Activated T-cell treated with anti-CD3 and anti-CD28 coated beads, Interleukin-2, amount 50 U/mL, for 24 hours (primary cell): Measurements from ENCODE around the gene FAM107B.

ENCODE experiments used
- DNase-seq: peaks from one replicate; pipeline ENCODE4 v3.0.0-alpha.2; 2020
- H3K27ac Mint-ChIP-seq: 2 replicates; pipeline ENCODE4 v1.8.0; 2020; ENCODE audit warnings: mild to moderate bottlenecking, mixed read lengths
- H3K27me3 Mint-ChIP-seq: 2 replicates; pipeline ENCODE4 v1.8.0; 2020; ENCODE audit warnings: mixed read lengths
- H3K36me3 Mint-ChIP-seq: 2 replicates; pipeline ENCODE4 v1.8.0; 2020; ENCODE audit warnings: low read depth, mixed read lengths
- H3K4me1 Mint-ChIP-seq: 2 replicates; pipeline ENCODE4 v1.8.0; 2020; ENCODE audit warnings: low read depth, mixed read lengths
- H3K4me3 Mint-ChIP-seq: 2 replicates; pipeline ENCODE4 v1.8.0; 2020; ENCODE audit warnings: mild to moderate bottlenecking, moderate library complexity, mixed read lengths
- H3K9me3 Mint-ChIP-seq: 2 replicates; pipeline ENCODE4 v1.8.0; 2020; ENCODE audit warnings: mixed read lengths

Gene FAM107B

GRCh38 chr10:14565199-14565598 lies 209.5 kb downstream of the FAM107B start:
- Mint-ChIP-seq H3K9me3 (no peaks in the 10 kb centered on the region), H3K4me1 (peaks cover 93% of the 10 kb centered on the region), H3K27ac (peak overlapping the region; percentile 94), H3K4me3 (no peak overlapping the region), H3K36me3 (peaks cover 51% of the 10 kb centered on the region), H3K27me3 (no peaks in the 10 kb centered on the region)
- no peak for DNase-seq

GRCh38 chr10:14564268-14564744 lies 210.4 kb downstream of the FAM107B start:
- H3K36me3 Mint-ChIP-seq, result peaks cover 52% of the 10 kb centered on the region
- no peak for DNase-seq

GRCh38 chr10:14563359-14563940 lies 211.2 kb downstream of the FAM107B start:
- peak overlapping the region; percentile 73 for H3K4me3 Mint-ChIP-seq
- DNase-seq, result no peak
- H3K36me3 Mint-ChIP-seq, result peaks cover 51% of the 10 kb centered on the region

More at GRCh38 chr10:14564268-14564744, 210.4 kb downstream of the FAM107B start:
- Mint-ChIP-seq H3K27ac (peak overlapping the region; percentile 94), H3K4me3 (peak overlapping the region; percentile 73), H3K4me1 (peaks cover 91% of the 10 kb centered on the region), H3K9me3 (no peaks in the 10 kb centered on the region), H3K27me3 (no peaks in the 10 kb centered on the region)

DNA sequence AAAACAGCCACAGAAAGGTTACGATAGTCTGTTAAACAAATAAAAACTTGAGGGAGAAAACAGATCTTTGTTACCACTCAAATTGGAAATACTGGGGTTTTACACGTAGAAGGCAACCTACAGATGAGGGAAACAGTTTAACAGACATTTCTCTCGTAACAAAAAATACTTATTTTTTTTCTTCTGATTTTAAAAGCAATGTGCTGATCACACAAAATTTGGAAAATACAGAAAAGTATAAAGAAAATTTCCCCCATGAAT lies 211.7 kb downstream of the FAM107B start:
- H3K4me1 Mint-ChIP-seq, result peaks cover 93% of the 10 kb centered on the region
- peaks cover 52% of the 10 kb centered on the region for H3K36me3 Mint-ChIP-seq
- H3K27me3 Mint-ChIP-seq, result no peaks in the 10 kb centered on the region
- no peaks in the 10 kb centered on the region for H3K9me3 Mint-ChIP-seq
- peak overlapping the region; percentile 93 for H3K27ac Mint-ChIP-seq
- DNase-seq, result no peak
- H3K4me3 Mint-ChIP-seq, result peak overlapping the region; percentile 73

More at GRCh38 chr10:14563359-14563940, 211.2 kb downstream of the FAM107B start:
- H3K9me3 Mint-ChIP-seq, result no peaks in the 10 kb centered on the region
- H3K4me1 Mint-ChIP-seq, result peaks cover 91% of the 10 kb centered on the region
- no peaks in the 10 kb centered on the region for H3K27me3 Mint-ChIP-seq
- peak overlapping the region; percentile 94 for H3K27ac Mint-ChIP-seq

GRCh38 chr10:14562218-14563075 lies 212.2 kb downstream of the FAM107B start:
- Mint-ChIP-seq H3K4me3 (peak overlapping the region; percentile 61), H3K9me3 (no peaks in the 10 kb centered on the region), H3K27me3 (no peaks in the 10 kb centered on the region), H3K4me1 (peaks cover 93% of the 10 kb centered on the region), H3K27ac (peak overlapping the region; percentile 93), H3K36me3 (peaks cover 49% of the 10 kb centered on the region)
- no peak for DNase-seq

DNA sequence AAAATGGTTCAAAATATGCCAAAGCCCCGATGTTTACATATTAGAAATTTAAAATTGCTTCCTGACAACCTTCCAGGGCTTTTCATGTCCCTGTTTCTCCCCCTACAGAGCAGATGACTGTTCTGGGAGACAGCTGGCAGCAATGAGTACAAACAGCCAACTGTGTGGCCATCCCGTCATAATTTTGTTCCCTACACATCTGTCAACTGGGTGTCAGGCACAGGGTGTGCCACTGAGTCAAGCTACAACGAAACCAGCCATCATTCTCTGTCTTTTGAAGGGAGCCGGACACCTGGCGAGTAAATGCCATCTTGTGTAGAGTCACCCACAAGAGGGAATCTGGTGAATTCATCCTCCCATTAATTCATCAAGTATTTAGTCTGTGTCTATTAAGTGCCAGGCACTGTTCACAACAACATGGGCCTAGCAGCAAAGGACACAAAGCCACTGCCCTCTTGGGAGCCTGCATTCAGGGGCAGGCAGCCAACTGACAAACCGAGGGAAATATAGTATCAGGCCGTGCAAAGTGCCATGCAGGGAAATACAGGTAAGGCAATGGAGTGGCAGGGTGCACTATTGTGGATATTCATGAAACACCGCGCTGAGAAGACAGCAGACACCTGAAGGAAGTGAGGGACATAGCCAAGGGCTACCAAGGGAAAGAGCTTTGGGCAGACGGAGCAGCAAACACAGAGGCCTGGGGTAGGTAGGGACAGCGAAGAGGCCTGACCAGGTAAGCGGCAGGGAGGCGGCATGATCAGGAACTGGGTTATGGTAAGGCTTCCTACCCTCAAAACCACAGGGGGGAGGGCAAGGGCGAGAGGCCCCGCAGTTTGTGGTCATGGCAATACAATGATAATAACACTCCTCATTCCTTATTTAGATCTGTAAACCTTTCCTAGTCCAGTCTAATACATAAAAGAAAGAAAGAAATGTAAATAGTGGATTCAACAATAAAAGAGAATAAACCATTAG lies 213.6 kb downstream of the FAM107B start:
- Mint-ChIP-seq H3K27me3 (no peaks in the 10 kb centered on the region), H3K4me1 (peaks cover 94% of the 10 kb centered on the region), H3K9me3 (no peaks in the 10 kb centered on the region), H3K36me3 (peaks cover 48% of the 10 kb centered on the region), H3K4me3 (peak overlapping the region; percentile 63), H3K27ac (peak overlapping the region; percentile 93)
- peak; percentile 47 for DNase-seq

GRCh38 chr10:14560274-14560673 lies 214.4 kb downstream of the FAM107B start:
- Mint-ChIP-seq H3K27me3 (no peaks in the 10 kb centered on the region), H3K9me3 (no peaks in the 10 kb centered on the region), H3K36me3 (peaks cover 48% of the 10 kb centered on the region), H3K4me1 (peaks cover 94% of the 10 kb centered on the region), H3K27ac (peak overlapping the region; percentile 93), H3K4me3 (peak overlapping the region; percentile 35)
- peak; percentile 74 for DNase-seq

DNA sequence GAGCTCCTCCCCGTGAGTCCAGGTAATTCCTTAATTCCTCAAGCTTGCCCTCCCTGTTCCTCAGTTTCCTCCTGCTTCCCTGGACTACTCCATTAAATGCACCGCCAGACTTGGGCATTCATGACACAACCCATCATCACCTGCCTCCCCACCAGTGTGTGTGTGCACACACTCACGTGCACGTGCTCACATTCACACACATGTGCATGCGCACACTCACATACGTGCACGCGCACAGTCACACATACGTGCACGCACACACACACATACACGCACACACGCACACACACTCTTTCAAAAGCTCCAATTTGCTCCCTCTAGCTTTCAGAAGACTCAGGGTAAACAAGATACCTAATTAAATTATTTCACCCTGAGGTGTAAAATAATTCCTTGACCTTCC lies 216.7 kb downstream of the FAM107B start:
- Mint-ChIP-seq H3K36me3 (peaks cover 56% of the 10 kb centered on the region), H3K4me3 (no peak overlapping the region)
- DNase-seq, result no peak

GRCh38 chr10:14557567-14557966 lies 217.1 kb downstream of the FAM107B start:
- Mint-ChIP-seq H3K4me3 (no peak overlapping the region), H3K4me1 (peaks cover 97% of the 10 kb centered on the region), H3K27me3 (no peaks in the 10 kb centered on the region), H3K27ac (peak overlapping the region; percentile 93), H3K36me3 (peaks cover 59% of the 10 kb centered on the region), H3K9me3 (no peaks in the 10 kb centered on the region)
- no peak for DNase-seq

More for the DNA sequence above, 216.7 kb downstream of the FAM107B start:
- no peaks in the 10 kb centered on the region for H3K9me3 Mint-ChIP-seq
- H3K27me3 Mint-ChIP-seq, result no peaks in the 10 kb centered on the region
- H3K4me1 Mint-ChIP-seq, result peaks cover 97% of the 10 kb centered on the region
- peak overlapping the region; percentile 93 for H3K27ac Mint-ChIP-seq

DNA sequence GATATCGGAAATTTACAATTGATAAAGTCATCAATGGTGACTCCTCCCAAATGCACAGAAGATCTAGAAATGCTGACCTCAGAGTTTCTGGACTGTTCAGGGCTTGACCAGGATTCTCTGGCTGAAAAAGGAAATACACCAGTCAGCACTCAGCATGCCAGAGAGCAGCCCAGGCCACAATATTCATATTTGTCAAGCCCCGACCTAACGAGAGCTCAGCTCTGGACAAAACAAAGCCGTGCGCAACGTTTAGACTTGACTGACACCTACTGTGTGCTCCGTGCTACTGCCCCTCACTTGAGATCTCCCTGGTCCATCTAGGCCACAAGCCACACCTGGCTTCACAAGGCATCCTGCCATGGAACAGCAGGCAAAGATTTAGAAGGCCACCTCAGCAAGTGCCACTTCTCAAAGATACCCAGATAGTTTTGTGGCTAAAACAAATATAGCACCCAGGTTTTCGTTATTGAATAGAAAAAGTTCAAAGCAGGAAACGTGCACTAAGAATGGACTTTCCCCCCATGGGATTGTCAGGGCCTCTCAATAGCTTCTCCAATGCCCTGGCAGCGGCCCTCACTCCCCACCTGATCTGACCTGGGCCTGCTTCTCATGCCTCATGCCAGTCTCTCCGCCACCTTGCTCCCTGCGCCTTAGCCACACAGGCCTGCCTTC lies 218.3 kb downstream of the FAM107B start:
- peak overlapping the region; percentile 30 for H3K4me3 Mint-ChIP-seq
- peak overlapping the region; percentile 93 for H3K27ac Mint-ChIP-seq
- H3K36me3 Mint-ChIP-seq, result peaks cover 70% of the 10 kb centered on the region
- peak; percentile 51 for DNase-seq
- H3K4me1 Mint-ChIP-seq, result peaks cover 96% of the 10 kb centered on the region
- H3K9me3 Mint-ChIP-seq, result no peaks in the 10 kb centered on the region
- H3K27me3 Mint-ChIP-seq, result no peaks in the 10 kb centered on the region

DNA sequence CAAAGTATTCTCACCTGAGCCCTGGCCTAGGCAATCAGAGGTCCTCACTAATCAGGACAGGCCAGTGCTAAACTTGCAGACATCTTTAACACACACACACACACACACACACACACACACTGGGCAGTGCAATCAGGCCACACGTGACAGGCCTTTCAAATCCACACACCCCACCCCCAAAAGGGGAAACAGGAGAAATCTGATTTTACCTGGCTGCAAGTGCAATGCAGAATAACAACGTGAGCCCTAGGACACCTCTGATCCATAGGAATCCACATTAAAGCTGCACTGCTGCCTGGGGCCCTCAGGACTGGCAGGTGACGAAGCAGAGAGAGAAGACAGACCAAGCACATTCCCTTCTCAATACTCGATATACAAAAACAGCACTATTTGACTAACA lies 218.9 kb downstream of the FAM107B start:
- Mint-ChIP-seq H3K4me3 (peak overlapping the region; percentile 30), H3K4me1 (peaks cover 95% of the 10 kb centered on the region), H3K27me3 (no peaks in the 10 kb centered on the region), H3K27ac (peak overlapping the region; percentile 93), H3K36me3 (peaks cover 70% of the 10 kb centered on the region), H3K9me3 (no peaks in the 10 kb centered on the region)
- DNase-seq, result peak; percentile 30

DNA sequence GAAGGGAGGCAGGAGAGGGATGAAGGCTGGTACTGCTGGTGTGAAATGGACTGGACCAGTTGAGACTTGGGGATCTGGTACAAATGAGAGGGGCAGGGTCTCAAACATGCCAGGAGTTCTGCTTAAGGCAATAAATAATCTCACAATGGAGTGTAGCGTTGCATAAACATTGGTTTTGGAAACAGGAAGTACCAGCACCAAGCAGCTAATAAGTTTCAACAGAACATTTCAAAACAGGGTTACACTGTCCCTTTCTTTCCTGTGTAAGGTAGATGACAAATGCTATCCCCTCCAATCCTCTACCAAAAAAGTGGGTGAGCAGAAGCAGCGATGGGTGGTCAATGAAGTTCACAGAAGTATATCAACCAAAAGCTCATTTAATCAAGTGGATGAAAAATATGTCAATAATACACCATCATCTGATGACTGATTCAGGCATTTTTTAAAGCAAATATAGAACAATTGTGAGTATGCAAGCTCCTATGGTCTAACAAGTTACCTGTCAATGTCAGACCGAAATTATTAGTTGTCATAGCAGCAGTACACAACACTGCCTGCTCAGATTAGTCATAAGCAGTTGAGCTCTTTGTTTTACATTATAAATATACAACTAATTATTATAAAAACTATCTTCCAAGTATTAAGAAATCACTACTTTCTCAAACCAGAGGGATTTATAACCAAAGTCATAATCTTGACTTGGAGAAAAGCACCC lies 220.0 kb downstream of the FAM107B start:
- Mint-ChIP-seq H3K27ac (peak overlapping the region; percentile 88), H3K4me3 (peak overlapping the region; percentile 0), H3K27me3 (no peaks in the 10 kb centered on the region)

DNA sequence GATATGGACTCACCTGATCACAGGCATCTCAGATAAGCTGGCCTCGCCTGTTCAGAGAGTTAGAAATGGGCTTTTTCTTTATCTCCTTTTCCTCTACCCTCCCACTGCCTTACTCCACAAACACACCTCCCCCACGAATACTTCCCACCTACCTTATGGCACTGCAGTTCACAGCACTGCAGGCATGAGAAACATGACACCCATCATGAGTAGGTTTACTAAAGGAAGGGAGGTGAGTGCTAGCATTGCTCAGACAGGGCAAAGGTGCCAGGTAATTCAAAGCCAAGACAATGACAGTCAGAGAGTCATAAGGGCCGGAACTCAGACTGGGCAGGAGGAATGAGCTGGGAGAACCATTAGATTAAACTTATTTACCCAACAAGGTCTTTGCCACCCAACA lies 220.6 kb downstream of the FAM107B start:
- peak overlapping the region; percentile 0 for H3K4me3 Mint-ChIP-seq
- peak overlapping the region; percentile 88 for H3K27ac Mint-ChIP-seq
- no peaks in the 10 kb centered on the region for H3K9me3 Mint-ChIP-seq
- DNase-seq, result no peak
- peaks cover 82% of the 10 kb centered on the region for H3K36me3 Mint-ChIP-seq
- H3K27me3 Mint-ChIP-seq, result no peaks in the 10 kb centered on the region
- H3K4me1 Mint-ChIP-seq, result peaks cover 97% of the 10 kb centered on the region

More for the DNA sequence above, 220.0 kb downstream of the FAM107B start:
- Mint-ChIP-seq H3K36me3 (peaks cover 77% of the 10 kb centered on the region), H3K4me1 (peaks cover 95% of the 10 kb centered on the region), H3K9me3 (no peaks in the 10 kb centered on the region)
- DNase-seq, result no peak
